Testis (tissue), 3 donors: Measurements from ENCODE around the gene APOA5. TPM values are rescaled to one million over a fixed set of nuclear protein-coding genes. Genes with fewer than 3 reads are reported as not detected.
"Not testable (repeated sequence)": the region's sequence is repeated elsewhere in the genome, so short reads cannot be mapped to it uniquely, and the experiment has no call there.

Source experiments
- DNase-seq: peaks from one replicate; pipeline ENCODE4 v3.0.0-alpha.2; 2019
- H3K27ac ChIP-seq, 2 donors: fragments of 200-600 bp; sonication (generic); one replicate each; pipeline ENCODE4 v1.5.1; 2019
- H3K27me3 ChIP-seq: fragments of 200-600 bp; sonication (generic); one replicate; pipeline ENCODE4 v1.5.1; 2019
- H3K36me3 ChIP-seq: fragments of 200-600 bp; sonication (generic); one replicate; pipeline ENCODE4 v1.5.1; 2017; ENCODE audit warnings: low read depth; ENCODE audit errors: missing control alignments
- H3K4me1 ChIP-seq: fragments of 200-600 bp; sonication (generic); one replicate; pipeline ENCODE4 v1.5.1; 2019
- H3K4me3 ChIP-seq, 2 donors: fragments of 200-600 bp; sonication (generic); one replicate each; pipeline ENCODE4 v1.5.1; 2017 to 2019
- H3K9me3 ChIP-seq: fragments of 200-600 bp; sonication (generic); one replicate; pipeline ENCODE4 v1.5.1; 2017
- CTCF ChIP-seq, 3 experiments: fragments of 450-650 bp in 2 of 3; fragments of 200-600 bp in 1 of 3; sonication (generic) in 1 of 3; IDR thresholded peaks; one replicate each; pipeline ENCODE4 v1.5.1; 2016 to 2019; ENCODE audit warnings: antibody characterized with exemption in 3 of 3, mild to moderate bottlenecking in 2 of 3, moderate library complexity in 1 of 3
- POLR2A ChIP-seq: fragments of 450-650 bp; IDR thresholded peaks from one replicate; pipeline ENCODE4 v1.6.1; 2017; ENCODE audit warnings: antibody characterized with exemption, mild to moderate bottlenecking, moderate library complexity
- WGBS, 2 donors: methylation state at CpG; one replicate each; pipeline ENCODE4 v1.1.5; 2018; 5-methylcytosine and 5-hydroxymethylcytosine counted together
- intact Hi-C: fragments of 100-400 bp; cut with DNase I; formaldehyde crosslinking; loops from one replicate; pipeline ENCODE4 v1.15.1; 2023; ENCODE audit warnings: low total_unique reads
- polyA plus RNA-seq: library from polyadenylated mRNA; stranded (reverse); fragments of 350-450 nt; fragmentation: Illumina TruSeq; extraction: RNeasy Lipid Tissue Mini Kit (QIAGEN cat#74804); gene quantifications from one replicate; pipeline ENCODE4 v1.2.3, GENCODE V29; 2014; ENCODE audit warnings: low read depth, low replicate concordance; ENCODE audit not compliant: insufficient read depth
- total RNA-seq, 2 donors: library from RNA; depleted of rRNA; stranded (reverse); fragments of >200 nt; gene quantifications; one replicate each; pipeline ENCODE4 v1.2.3, GENCODE V29; 2016

The APOA5 gene
- total and polyA plus RNA-seq, 3 donors from 2014 or later: 0.24 TPM; not detected in 2

- H3K4me1 ChIP-seq: no peaks in the 10 kb centered on the region
- TF ChIP-seq CTCF (IDR thresholded peaks at IDR 0.05): no peak
- TF ChIP-seq POLR2A: no peak
- 82 to 95% methylated on average over 6 of the region's 6 CpGs for WGBS, 2 donors
- H3K27me3 ChIP-seq: no peaks in the 10 kb centered on the region
- H3K9me3 ChIP-seq: no peaks in the 10 kb centered on the region
- no peaks in the 10 kb centered on the region for H3K36me3 ChIP-seq
- no peak for DNase-seq
- H3K27ac ChIP-seq: no peak overlapping the region
- intact Hi-C loops: no loop called here
- no peak overlapping the region for H3K4me3 ChIP-seq
Measured at GRCh38 chr11:116807601-116808261, 16.1 kb upstream of the APOA5 start.

- TF ChIP-seq POLR2A: no peak
- no peak for TF ChIP-seq CTCF (IDR thresholded peaks at IDR 0.05)
- 67 to 74% methylated on average over 3 of the region's 3 CpGs for WGBS, 2 donors
- no peaks in the 10 kb centered on the region for H3K9me3 ChIP-seq
- H3K4me1 ChIP-seq: no peaks in the 10 kb centered on the region
- no peak overlapping the region for H3K27ac ChIP-seq
- no peaks in the 10 kb centered on the region for H3K27me3 ChIP-seq
- intact Hi-C loops: no loop called here
- H3K4me3 ChIP-seq: no peak overlapping the region
- no peaks in the 10 kb centered on the region for H3K36me3 ChIP-seq
- DNase-seq: no peak
Measured at GRCh38 chr11:116804001-116804400, 12.3 kb upstream of the APOA5 start.

- H3K36me3 ChIP-seq, H3K27me3 ChIP-seq, intact Hi-C loops: not testable (repeated sequence)
Measured at GRCh38 chr11:116801662-116802061, 10.0 kb upstream of the APOA5 start.

GRCh38 chr11:116800610-116801009 lies 8.9 kb upstream of the APOA5 start:
- Histone ChIP-seq H3K27ac (no peak overlapping the region), H3K27me3 (no peaks in the 10 kb centered on the region), H3K36me3 (no peaks in the 10 kb centered on the region), H3K9me3 (no peaks in the 10 kb centered on the region), H3K4me1 (no peaks in the 10 kb centered on the region), H3K4me3 (no peak overlapping the region)
- intact Hi-C loops: no loop called here
- DNase-seq: no peak
- TF ChIP-seq CTCF (IDR thresholded peaks at IDR 0.05) (no peak), POLR2A (no peak)
- 95% methylated on average over 2 of the region's 2 CpGs for WGBS, 2 donors

More at GRCh38 chr11:116801662-116802061, 10.0 kb upstream of the APOA5 start:
- not testable (repeated sequence) for DNase-seq, H3K27ac ChIP-seq, H3K9me3 ChIP-seq, H3K4me1 ChIP-seq, H3K4me3 ChIP-seq

GRCh38 chr11:116798368-116798767 lies 6.7 kb upstream of the APOA5 start:
- TF ChIP-seq CTCF (IDR thresholded peaks at IDR 0.05) (no peak), POLR2A (no peak)
- intact Hi-C loops: no loop called here

More at GRCh38 chr11:116798368-116798767, 6.7 kb upstream of the APOA5 start:
- no peak overlapping the region for H3K4me3 ChIP-seq
- 83 to 91% methylated on average over 5 of the region's 5 CpGs for WGBS, 2 donors
- no peak for DNase-seq
- no peak overlapping the region for H3K27ac ChIP-seq
- no peaks in the 10 kb centered on the region for H3K27me3 ChIP-seq
- H3K9me3 ChIP-seq: no peaks in the 10 kb centered on the region
- no peaks in the 10 kb centered on the region for H3K4me1 ChIP-seq
- H3K36me3 ChIP-seq: no peaks in the 10 kb centered on the region
